Activated gamma-delta T cell (primary cell): Measurements from ENCODE around the gene NUB1.

Source experiments
- DNase-seq: peaks from one replicate; lab custom pipeline; 2025; lab: John Stamatoyannopoulos, UW

The NUB1 gene

DNA sequence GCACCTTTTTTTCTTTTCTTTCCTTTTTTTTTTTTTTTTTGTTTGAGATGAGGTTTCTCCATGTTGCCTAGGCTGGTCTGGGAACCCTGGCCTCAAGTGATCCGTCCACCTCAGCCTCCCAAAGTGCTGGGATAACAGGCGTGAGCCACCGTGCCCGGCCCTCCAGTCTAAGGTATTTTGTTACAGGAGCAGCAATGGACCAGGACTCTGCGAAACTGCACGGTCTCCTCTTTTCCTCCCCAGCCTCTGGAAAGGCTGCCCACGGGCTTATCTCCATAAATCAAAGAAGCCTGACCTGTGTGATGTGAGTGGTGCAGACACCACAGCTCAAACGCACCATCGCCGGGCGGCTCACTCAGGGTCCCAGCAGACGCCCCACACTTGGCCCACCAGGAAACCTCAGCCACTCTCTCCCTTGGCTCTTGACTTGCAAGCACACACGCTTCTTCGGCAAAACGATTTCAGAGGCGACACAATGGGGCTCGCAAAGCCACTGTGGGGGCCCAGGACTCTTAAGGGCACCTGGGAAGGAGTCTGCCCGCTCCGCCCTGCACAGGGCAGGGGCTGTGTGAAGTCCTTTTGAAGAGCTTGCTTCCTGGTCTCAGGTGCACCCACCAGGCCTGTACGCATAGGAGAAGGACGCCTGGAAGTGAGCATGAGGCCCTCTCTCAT is 47.6 kb downstream of the NUB1 start:
- DNase-seq, result no peak

DNA sequence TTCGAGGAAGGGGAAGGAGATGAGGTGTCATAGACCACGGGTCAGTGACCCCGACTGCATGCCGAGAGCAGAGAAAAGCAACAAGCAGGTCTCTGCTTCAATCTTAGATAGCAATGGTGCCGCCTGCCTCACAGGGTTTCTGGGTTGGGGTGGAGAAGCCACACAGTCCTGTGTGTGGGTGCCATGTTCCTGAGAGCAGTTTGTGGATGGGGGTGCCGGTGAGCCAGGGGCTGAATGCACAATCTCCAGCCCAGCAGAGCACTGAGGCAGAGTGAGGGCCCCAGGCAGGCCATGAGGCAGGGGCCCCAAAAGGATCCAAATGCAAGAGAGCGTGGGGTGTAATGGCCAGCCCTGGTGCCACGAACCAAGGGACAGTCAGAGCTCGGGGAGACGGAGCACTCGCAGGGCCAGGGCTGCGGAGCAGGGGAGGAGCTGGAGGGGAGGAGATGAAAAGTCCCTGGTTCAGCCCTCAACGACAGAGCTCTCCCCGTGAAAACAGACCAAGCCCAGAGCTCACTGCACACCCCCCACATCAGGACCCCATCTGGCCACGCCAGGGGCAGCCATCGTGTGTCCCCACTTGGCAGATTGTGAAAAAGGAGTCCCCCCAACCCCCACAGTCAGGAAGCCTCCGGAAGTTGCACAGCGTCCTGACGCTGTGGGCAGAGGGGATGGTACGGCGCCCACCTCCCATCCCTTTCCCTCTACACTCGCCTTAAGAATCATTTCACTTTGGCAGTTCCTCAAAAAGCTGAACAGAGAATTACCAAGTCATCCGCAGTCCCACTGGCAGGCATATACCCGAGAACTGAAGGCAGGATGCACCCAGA is 48.4 kb downstream of the NUB1 start:
- DNase-seq, result no peak

DNA sequence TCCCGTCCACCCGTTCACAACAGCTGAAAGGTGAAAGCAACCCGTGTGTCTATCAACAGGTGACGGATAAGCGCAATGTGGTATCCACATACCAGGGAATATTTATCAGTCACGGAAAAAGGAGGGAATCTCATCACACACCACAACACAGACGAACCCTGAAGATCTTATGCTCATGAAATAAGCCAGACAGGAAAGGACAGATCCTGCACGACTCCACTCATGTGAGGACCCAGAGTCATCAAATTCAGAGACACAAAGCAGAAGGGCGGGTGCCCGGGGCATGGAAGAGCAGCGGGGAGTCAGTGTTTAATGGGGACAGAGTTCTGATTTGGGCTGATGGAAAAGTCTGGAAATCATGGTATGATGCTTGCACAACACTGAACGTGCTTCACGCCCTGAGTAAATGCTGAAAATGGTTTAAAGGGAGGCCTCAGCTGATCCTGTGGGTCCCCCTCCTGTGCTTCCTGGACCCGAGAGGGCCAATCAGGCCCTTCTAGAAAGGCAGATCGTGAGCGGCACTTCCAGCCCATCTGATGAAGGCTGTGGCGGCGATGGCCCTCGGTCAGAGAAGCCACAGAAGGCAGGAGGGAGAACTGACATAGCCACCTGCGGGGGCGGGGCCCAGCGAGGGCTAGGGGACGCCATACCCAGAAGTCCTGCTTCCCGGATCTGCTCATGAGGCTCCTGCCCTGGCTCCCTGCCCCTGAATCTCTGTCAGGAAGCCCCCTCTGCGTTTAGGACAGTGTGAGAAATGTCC is 49.2 kb downstream of the NUB1 start:
- no peak for DNase-seq

DNA sequence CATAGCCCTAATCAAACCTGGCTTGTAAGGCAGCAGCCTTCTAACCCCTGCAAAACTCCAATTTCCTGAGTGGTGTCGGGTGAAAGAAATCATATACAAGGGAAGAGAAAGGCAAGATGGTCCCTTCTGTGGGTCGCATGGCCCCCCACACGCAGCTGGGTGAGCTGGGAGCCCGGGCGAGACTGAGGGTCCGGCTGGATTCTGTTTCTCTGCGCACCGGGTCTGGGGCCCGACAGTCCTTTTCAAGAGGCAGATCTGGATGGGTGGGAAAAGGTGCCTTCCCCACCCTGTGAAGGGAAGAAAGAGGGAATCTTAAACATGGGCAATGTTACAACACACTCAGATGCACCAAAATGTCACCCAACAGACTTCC is 49.7 kb downstream of the NUB1 start:
- no peak for DNase-seq

DNA sequence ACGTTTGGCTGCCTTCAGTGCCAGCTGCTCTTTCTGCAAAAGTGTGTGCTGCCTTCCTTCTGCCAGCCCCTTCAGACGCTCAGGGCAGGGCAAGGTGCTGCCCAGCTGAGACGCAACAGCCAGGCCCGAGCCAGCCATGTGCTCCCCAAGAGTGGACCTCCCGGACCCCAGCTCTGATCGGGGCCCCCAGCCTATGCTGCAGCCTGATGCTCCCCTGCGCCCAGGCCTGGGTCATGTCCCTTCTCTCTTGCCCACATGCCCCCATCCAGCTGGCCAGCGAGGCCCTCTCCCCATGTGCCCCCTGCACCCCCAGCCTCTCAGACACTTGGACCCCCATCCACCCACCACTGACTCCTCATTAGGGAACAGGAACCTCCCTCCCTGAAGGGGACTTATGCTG is 50.4 kb downstream of the NUB1 start:
- DNase-seq, result no peak

DNA sequence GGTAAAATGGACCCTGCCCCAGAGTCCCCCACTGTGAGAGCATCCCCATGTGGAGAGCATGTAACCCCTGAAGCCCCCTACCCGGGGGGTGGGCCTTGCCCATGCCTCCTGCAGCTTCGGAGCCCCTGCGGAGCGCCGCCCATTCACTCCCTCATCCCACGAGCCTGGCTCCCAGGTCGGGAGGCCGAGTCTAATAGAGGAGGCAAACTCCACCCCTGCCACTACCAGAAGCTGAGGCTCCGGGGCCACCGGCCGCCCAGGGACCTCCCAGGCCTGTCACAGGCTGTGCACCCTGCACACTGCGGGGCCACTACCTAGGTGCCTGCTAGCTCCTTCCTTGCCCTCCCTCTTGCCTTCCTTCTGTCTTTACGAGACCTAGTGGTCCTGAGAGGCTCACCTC is 50.8 kb downstream of the NUB1 start:
- DNase-seq, result no peak

DNA sequence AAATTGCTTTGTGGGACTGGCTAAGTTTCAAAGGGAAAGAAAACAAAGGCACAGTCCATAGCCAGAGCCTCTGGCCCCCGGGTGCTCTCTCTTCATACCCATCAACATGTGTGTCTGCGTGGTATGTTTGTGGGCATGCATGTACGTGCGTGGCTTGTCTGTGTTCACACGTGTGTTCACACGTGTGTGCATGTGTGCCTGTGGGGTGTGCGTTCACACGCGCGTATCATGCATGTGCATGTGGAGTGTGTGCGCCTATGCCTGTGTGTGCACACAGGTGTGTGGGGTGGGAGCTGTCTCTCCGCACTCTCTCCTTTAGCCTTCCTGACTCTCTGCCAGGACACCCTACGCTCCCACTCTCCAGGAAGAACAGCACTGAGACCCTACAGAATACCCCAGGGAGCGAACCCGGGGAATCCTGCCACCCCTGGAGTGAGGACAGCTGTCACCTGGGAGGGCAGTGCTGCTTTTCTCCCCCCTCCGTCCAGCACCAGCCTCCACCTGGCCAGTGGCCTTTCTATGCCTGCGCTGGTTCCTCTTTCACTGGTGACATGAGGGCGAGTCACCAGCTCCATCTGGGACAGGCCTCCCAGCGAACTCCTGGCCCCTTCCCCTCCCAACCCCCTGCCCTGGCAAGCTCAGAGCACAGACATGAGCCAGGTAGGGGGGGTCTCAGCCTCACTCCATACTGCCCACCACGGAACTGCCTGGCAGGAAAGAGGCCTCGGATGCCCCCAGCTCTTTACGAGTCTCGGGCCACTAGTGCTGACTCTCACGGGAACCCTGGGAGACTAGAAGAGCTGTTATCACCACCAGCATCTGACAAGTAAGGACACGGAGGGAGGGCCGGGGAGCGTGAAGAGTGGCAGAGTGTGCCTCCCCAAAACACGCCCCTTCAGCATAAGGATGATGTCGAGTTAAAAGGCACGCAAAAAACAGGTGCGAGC is 51.7 kb downstream of the NUB1 start:
- DNase-seq, result no peak

DNA sequence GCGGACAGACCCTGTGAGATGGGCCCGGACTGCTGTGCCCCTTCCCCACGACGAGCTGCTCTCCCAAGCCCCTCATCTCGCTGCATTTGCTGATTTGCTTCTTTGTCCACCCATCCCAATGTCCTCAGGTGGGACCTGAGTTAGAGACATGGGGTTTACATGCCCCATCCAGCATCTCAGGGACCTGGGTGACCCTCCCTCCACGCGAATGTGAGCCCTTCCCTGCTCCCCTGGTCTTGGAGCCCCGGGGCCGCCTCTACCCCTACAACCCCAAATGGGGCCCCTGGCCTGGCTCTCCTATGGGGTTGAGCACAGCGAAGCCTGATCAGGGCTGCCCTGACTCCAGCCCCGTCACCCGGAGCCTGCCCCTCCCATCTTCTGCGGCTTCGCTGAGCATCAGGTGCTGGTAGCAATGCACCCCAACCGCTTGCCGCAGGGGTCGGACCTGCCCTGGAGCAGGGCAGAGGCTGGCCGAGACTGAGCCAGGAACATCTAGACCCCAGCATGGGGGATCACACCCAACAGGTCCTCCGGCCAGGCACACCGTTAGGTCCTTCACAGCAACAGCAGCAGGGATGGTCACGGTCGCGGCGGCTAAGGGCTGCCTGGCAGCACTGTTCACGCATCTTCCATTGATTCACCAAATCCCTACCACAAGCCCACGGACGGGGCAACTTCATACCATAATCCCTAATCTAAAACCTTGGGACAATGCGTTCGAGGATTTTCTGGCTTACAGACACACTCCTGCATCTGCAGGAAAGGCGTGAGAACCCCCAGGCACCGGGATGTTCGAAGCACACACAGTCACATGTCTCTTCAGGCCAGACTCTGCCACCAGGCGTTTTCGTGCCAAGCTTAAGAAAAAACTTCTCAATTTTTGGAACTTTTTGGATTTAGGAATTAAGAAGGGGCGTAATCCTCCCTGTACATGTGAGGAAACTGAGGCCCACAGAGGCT is 52.7 kb downstream of the NUB1 start:
- no peak for DNase-seq

DNA sequence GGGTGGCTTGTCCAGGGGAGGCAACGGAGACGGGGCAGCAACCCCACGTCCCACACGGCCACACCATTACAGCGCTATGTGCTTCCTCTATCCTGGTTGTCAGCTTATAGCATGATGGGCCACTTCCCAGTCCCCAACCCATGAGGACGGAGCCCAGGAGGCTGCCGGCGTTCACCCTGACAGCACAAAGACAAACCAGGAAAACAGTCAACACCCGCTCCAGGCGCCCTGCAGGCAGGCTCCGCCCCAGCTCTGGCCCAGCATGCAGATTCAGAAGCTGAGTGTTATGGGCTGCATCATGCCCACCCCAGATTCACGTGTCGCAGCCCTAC is 53.4 kb downstream of the NUB1 start:
- no peak for DNase-seq

DNA sequence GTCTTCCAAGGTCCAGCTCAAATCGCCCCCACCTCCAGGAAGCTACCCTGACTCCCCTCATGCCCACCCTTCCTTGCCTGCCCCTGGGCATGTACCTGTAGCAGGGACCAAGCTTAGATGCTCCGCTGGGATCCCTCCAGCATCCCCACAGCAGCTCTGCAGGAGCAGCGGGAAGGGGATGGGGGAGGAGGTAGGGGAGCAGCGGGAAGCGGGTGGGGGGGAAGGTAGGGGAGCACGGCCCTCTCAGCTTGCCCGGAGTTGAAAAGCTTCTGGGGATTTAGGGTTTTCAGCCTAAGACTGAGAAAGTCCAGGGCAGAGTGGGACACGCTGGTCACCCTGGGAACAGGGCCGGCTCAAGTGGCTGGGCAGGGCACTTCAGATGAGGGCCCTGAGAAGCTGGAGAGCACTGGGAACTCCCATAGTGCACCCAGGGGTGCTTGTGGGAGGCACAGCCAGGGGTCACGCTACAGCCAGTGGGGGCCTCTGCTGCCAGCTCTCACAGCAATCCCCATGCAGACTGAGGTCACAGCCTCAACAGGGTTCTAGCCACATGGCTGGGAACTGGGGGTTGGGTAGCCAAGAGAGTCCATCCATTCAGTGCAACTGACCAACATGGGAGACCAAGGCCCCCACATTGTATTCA is 54.8 kb downstream of the NUB1 start:
- DNase-seq, result no peak

DNA sequence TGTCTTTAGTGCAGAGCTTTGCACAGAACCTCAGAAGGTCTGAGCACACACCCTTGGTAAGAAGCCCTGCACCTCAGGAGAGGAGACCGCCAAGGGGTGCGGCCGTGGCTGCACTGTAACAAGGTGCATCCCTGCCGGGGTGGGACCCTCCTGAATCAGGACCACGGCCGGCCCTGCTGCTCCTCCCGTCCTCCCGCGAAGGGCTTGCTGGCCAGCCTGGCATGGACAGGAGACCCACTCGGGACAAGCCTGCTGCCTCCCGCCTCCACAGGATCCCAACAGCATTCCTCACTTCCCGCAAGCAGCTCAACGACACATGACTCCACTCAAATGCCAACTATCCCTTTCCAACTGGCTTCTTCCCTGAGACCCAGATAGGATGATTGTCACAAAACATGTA is 55.4 kb downstream of the NUB1 start:
- DNase-seq, result no peak

DNA sequence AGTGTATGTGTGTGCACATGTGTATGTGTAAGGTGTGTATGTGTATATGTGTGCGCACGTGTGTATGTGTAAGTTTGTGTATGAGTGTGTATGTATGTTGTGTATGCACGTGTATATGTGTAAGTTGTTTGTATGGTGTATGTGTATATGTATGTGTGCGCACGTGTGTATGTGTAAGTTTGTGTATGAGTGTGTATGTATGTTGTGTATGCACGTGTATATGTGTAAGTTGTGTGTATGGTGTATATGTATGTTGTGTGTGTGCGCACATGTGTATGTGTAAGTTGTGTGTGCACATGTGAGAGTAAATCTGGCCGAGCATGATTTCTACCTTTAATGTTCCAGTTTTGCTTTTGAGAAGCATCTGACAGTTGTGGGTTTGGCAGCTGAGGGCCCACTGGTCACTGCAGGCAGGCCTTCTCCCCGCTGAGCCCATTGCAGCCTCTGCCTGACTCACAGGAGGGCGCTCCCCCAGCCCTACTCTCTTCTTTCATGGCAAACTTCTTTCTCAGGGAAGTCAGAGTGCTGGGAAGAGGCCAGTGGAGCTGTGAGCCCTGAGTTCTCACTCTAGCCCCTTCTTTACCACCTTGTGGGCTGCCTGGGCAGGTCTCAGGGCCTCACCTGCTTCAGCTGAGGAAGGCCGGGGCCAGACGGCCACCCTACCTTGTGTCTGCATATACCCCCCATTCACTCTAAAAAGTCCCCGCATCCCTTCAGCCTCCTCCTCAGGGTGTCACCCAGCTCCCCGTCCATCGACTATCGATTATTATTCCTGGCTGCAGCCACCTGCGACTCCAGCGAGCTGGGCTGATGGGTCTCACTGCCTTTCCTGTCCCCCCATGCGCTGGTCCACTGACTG is 57.1 kb downstream of the NUB1 start:
- no peak for DNase-seq

DNA sequence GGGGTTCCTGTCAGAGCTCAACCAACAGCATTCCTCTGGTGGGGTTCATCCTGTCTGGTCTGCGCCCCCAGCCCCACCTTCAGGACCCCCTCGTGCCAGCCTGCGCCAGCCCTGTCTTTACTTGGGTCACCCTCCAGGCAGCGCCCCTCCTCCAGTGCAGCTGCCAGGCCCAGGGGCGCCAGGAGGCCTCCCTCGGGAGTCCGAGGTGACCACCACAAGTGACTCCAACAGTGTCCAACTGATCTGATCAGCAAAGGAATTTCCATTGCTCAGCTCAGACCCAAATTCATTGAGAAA is 57.6 kb downstream of the NUB1 start:
- DNase-seq, result no peak

DNA sequence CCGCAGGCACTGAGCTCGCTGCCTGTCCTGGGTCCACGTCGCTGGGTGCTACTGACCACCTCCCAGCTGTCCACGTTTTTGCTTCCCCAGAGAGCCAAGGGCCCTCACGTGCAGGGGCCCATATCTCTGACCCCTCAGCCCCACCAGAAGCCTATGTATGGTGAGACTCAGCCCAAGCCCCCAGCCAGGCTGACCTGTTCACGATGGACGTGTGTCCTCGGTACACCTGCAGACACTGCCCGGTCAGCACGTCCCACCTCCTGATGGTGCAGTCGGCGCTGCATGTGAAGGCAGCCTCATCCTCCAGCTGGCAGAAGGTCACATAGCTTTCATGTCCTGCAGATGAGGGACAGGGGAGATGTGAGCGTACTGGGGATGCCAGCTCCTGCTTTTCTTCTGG is 58.3 kb downstream of the NUB1 start:
- DNase-seq, result no peak

DNA sequence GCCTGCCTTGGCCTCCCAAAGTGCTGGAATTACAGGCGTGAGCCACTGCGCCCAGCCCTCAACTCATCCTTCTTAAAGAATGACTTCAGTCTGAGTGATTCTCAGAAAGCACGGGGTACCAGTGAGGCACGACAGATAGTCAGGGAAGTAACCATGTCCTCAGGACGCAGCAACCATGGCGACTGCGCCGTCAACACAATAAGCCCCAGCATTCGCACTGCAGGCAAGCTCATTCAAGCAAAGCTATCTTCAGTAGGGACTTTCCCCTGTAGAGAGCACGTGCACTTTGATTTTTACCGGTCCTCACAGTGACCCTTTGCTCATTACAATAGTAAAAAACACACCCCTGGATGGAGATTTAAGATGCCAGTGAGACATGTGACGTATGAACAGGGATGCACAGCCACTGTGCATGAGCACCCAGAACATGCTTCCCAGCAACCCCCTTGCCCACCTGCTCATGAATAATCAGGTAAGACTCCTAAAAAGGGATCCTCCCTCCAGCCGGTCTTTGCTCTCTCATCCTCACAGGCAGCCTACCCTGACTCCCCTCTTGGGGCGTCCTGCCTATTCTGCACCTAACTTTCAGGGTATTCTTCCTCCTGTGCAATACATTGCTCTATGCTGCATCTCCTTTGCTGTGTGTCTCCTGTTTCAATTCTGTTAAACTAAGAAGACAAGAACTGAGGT is 59.2 kb downstream of the NUB1 start:
- no peak for DNase-seq

DNA sequence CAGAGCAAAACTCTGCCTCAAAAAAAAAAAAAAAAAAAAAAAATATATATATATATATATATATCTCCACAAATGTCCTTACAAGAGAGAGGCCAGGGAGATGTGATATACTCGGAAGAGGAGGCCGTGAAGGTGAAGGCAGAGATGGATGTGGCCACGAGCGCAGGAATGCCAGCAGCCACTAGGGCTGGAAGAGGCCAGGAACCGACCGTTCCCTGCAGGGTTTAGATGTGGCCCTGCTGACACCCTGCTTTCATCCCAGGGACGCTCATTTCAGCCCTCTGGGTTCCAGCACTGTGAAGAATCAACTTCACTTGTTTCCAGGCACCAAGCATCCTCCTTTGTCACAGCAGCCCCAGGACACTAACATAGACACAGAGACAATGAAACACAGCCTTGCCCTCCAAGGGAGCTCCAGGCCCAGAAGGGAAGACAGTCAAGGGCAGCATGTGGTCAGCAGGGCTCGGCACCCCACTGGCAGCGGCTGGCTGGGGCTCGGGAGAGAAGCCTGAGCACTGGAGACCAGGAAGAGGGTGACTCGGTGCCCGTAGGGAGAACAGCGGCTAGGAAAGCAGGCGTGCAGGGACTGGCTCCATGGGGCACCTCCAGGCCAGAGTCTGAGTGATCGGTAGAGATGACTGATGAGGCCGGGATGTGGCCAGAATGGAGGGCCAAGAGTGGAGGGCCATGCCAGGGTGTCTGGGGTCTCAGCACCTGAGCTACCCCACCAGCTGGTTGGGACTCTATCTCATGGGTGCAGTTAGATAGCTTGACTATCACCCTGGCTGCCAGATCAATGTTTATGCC is 60.6 kb downstream of the NUB1 start:
- no peak for DNase-seq

DNA sequence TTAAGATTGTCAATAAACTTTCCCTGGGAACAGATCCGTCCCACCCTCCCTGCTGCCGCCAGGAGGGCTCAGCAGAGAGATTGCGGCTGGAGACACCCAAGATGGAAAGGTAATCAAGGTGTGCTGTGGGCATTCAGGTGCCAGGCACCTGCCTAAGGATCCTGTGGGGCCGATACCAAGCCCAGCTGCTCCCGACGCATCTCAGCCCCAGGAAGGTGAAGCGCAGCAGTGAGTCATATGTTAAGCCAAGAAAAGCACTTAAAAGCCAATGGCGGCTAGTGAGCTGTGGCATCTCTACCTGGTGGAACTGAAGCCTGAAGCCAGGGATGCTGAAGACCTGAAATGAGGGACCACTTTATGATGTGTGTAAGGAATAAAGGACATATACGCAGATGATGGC is 62.2 kb downstream of the NUB1 start:
- DNase-seq, result no peak
